ENCODE data around the gene CCDC116.
"Not testable (repeated sequence)": the region's sequence is repeated elsewhere in the genome, so short reads cannot be mapped to it uniquely, and the experiment has no call there.

The CCDC116 gene

GRCh38 chr22:21632237-21632895 lies at the start of gene CCDC116:
Gene CCDC116, plus strand, starts transcription at chr22:21632760. Its CDS starts 422 bp downstream, at chr22:21633182.
- DNase-seq (ENCODE audit: low read depth): no peak

GRCh38 chr22:21582801-21583740 lies 49.5 kb upstream of the CCDC116 start:
- no peak for DNase-seq (ENCODE audit: low read depth)

- DNase-seq (ENCODE audit: low read depth): no peak
Observed at GRCh38 chr22:21585389-21585788, 47.2 kb upstream of the CCDC116 start.

GRCh38 chr22:21587803-21588611 lies 44.6 kb upstream of the CCDC116 start:
- DNase-seq (ENCODE audit: low read depth): no peak

- DNase-seq (ENCODE audit: low read depth): no peak
Observed at GRCh38 chr22:21589396-21589795, 43.2 kb upstream of the CCDC116 start.

GRCh38 chr22:21590809-21591641 lies 41.5 kb upstream of the CCDC116 start:
- no peak for DNase-seq (ENCODE audit: low read depth)

GRCh38 chr22:21591695-21592094 lies 40.9 kb upstream of the CCDC116 start:
- DNase-seq (ENCODE audit: low read depth): no peak

- DNase-seq (ENCODE audit: low read depth): no peak
Observed at GRCh38 chr22:21592422-21592821, 40.1 kb upstream of the CCDC116 start.

- no peak for DNase-seq (ENCODE audit: low read depth)
Observed at GRCh38 chr22:21593406-21594232, 38.9 kb upstream of the CCDC116 start.

GRCh38 chr22:21594865-21595452 lies 37.6 kb upstream of the CCDC116 start:
- DNase-seq (ENCODE audit: low read depth): no peak

GRCh38 chr22:21596356-21597135 lies 36.0 kb upstream of the CCDC116 start:
- DNase-seq (ENCODE audit: low read depth): not testable (repeated sequence)

GRCh38 chr22:21598302-21598701 lies 34.3 kb upstream of the CCDC116 start:
- no peak for DNase-seq (ENCODE audit: low read depth)

GRCh38 chr22:21599053-21599893 lies 33.3 kb upstream of the CCDC116 start:
- DNase-seq (ENCODE audit: low read depth): no peak

- no peak for DNase-seq (ENCODE audit: low read depth)
Observed at GRCh38 chr22:21602579-21602978, 30.0 kb upstream of the CCDC116 start.

GRCh38 chr22:21603973-21604372 lies 28.6 kb upstream of the CCDC116 start:
- DNase-seq (ENCODE audit: low read depth): no peak

GRCh38 chr22:21605887-21606564 lies 26.5 kb upstream of the CCDC116 start:
- DNase-seq (ENCODE audit: low read depth): no peak

- no peak for DNase-seq (ENCODE audit: low read depth)
Observed at GRCh38 chr22:21606775-21607174, 25.8 kb upstream of the CCDC116 start.
